PFSK-1 (cell line): ENCODE measurements around the gene ACOXL.

Experiments used
- TAF1 ChIP-seq: IDR thresholded peaks from 2 replicates; pipeline ENCODE4 v1.6.1; 2012; ENCODE audit warnings: low read length, control low read depth, borderline replicate concordance; ENCODE audit not compliant: insufficient read depth
- TF ChIP-seq, protein P1 (sequence below), 2 experiments: IDR thresholded peaks; 2 replicates each; pipeline versions ENCODE4 v1.6.1 to v1.8.0; 2011 to 2012; ENCODE audit warnings: low read depth in 2 of 2, low read length in 2 of 2, control low read depth in 1 of 2, inconsistent platforms in 1 of 2, mild to moderate bottlenecking in 1 of 2, moderate library complexity in 1 of 2; ENCODE audit not compliant: insufficient read depth in 1 of 2

DNA sequence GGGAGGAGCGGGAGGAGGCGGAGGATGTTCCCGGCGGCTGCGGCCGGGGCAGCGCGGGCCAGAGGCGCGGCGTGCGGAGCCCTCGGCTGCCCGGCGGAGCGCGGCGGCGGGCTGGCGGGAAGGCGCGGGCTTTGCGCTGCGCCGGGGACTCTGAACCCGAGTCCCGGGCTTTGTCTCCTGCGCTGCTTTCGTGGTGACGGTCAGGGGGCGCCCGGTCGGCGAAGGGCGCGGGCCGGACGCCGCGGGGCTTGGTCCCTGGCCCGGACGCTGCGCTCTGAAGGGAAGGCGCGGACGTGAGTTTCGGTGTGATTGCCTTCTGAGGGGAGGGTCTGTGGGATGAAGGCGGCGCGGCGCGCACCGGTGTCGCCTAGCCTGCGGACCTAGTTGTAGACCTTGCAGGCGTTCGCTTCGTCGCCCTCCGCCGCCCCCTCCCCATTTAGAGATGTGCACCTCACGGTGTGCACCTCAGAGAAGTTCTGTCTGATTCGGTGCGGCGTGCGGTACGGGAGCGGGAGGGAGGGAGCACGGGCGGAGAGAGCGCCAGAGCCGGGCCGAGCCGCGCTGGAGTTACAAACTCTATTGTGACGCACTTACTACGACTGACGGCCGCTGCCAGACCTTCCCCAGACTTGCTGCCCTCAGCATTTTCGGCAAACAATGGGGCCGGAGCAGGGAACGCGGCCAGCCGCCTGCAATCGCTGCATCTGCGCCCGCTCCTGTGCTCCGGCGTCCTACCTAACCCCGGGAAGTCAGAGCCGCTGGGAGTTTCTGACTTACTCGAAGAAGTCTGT, 390.5 kb downstream of the ACOXL start:
- 0 out of 2 replicates have a peak, but pooled peaks have one; percentile 68 for TF ChIP-seq TAF1
- TF ChIP-seq, protein P1, sequence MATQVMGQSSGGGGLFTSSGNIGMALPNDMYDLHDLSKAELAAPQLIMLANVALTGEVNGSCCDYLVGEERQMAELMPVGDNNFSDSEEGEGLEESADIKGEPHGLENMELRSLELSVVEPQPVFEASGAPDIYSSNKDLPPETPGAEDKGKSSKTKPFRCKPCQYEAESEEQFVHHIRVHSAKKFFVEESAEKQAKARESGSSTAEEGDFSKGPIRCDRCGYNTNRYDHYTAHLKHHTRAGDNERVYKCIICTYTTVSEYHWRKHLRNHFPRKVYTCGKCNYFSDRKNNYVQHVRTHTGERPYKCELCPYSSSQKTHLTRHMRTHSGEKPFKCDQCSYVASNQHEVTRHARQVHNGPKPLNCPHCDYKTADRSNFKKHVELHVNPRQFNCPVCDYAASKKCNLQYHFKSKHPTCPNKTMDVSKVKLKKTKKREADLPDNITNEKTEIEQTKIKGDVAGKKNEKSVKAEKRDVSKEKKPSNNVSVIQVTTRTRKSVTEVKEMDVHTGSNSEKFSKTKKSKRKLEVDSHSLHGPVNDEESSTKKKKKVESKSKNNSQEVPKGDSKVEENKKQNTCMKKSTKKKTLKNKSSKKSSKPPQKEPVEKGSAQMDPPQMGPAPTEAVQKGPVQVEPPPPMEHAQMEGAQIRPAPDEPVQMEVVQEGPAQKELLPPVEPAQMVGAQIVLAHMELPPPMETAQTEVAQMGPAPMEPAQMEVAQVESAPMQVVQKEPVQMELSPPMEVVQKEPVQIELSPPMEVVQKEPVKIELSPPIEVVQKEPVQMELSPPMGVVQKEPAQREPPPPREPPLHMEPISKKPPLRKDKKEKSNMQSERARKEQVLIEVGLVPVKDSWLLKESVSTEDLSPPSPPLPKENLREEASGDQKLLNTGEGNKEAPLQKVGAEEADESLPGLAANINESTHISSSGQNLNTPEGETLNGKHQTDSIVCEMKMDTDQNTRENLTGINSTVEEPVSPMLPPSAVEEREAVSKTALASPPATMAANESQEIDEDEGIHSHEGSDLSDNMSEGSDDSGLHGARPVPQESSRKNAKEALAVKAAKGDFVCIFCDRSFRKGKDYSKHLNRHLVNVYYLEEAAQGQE (IDR thresholded peaks at IDR 0.05; ENCODE audit: insufficient read depth in 1 of 2, low read depth in 2 of 2, low read length in 2 of 2): no peak
